Measurements from ENCODE around the gene SPNS2.
A peak's percentile ranks its signal among the peaks of the same experiment; 100 is the strongest.

Gene SPNS2

GRCh38 chr17:4534515-4534914 is 35.8 kb downstream of the SPNS2 start:
- Histone ChIP-seq H3K27ac (ENCODE audit: low read depth, low read length) (no peak overlapping the region), H3K27me3 (ENCODE audit: insufficient read depth, low read length) (no peaks in the 10 kb centered on the region), H3K36me3 (ENCODE audit: insufficient read depth, low read length) (no peaks in the 10 kb centered on the region), H3K4me1 (ENCODE audit: control insufficient read depth, insufficient read depth, low read length, unreplicated experiment) (peaks cover 12% of the 10 kb centered on the region), H3K4me3 (ENCODE audit: low read depth, low read length) (no peak overlapping the region), H3K79me2 (ENCODE audit: control insufficient read depth, insufficient read depth, low read length, unreplicated experiment) (no peaks in the 10 kb centered on the region), H2AFZ (ENCODE audit: low read length, unreplicated experiment) (no peak overlapping the region)

- Histone ChIP-seq H3K36me3 (ENCODE audit: insufficient read depth, low read length) (no peaks in the 10 kb centered on the region), H3K27me3 (ENCODE audit: insufficient read depth, low read length) (no peaks in the 10 kb centered on the region), H3K4me1 (ENCODE audit: control insufficient read depth, insufficient read depth, low read length, unreplicated experiment) (peaks cover 12% of the 10 kb centered on the region), H2AFZ (ENCODE audit: low read length, unreplicated experiment) (no peak overlapping the region), H3K27ac (ENCODE audit: low read depth, low read length) (no peak overlapping the region), H3K4me3 (ENCODE audit: low read depth, low read length) (no peak overlapping the region), H3K79me2 (ENCODE audit: control insufficient read depth, insufficient read depth, low read length, unreplicated experiment) (no peaks in the 10 kb centered on the region)
Measured at GRCh38 chr17:4534928-4535666, 36.4 kb downstream of the SPNS2 start.

- Histone ChIP-seq H3K4me1 (ENCODE audit: control insufficient read depth, insufficient read depth, low read length, unreplicated experiment) (peaks cover 12% of the 10 kb centered on the region), H3K4me3 (ENCODE audit: low read depth, low read length) (no peak overlapping the region), H3K36me3 (ENCODE audit: insufficient read depth, low read length) (no peaks in the 10 kb centered on the region), H3K79me2 (ENCODE audit: control insufficient read depth, insufficient read depth, low read length, unreplicated experiment) (no peaks in the 10 kb centered on the region), H2AFZ (ENCODE audit: low read length, unreplicated experiment) (no peak overlapping the region), H3K27me3 (ENCODE audit: insufficient read depth, low read length) (no peaks in the 10 kb centered on the region), H3K27ac (ENCODE audit: low read depth, low read length) (no peak overlapping the region)
Measured at GRCh38 chr17:4535667-4536258, 37.1 kb downstream of the SPNS2 start.

GRCh38 chr17:4536259-4536741 is 37.6 kb downstream of the SPNS2 start:
- Histone ChIP-seq H3K36me3 (ENCODE audit: insufficient read depth, low read length) (no peaks in the 10 kb centered on the region), H3K4me1 (ENCODE audit: control insufficient read depth, insufficient read depth, low read length, unreplicated experiment) (peaks cover 12% of the 10 kb centered on the region), H3K27ac (ENCODE audit: low read depth, low read length) (peak overlapping the region; percentile 46; the same call in 1 of the 2 replicates), H2AFZ (ENCODE audit: low read length, unreplicated experiment) (no peak overlapping the region), H3K4me3 (ENCODE audit: low read depth, low read length) (no peak overlapping the region), H3K27me3 (ENCODE audit: insufficient read depth, low read length) (no peaks in the 10 kb centered on the region), H3K79me2 (ENCODE audit: control insufficient read depth, insufficient read depth, low read length, unreplicated experiment) (no peaks in the 10 kb centered on the region)

- Histone ChIP-seq H3K4me1 (ENCODE audit: control insufficient read depth, insufficient read depth, low read length, unreplicated experiment) (peaks cover 12% of the 10 kb centered on the region), H3K27ac (ENCODE audit: low read depth, low read length) (peak overlapping the region; percentile 46; the same call in 1 of the 2 replicates), H3K36me3 (ENCODE audit: insufficient read depth, low read length) (no peaks in the 10 kb centered on the region)
Measured at GRCh38 chr17:4536742-4537411, 38.2 kb downstream of the SPNS2 start.

GRCh38 chr17:4537451-4538235 is 39.0 kb downstream of the SPNS2 start:
- H3K36me3 ChIP-seq (ENCODE audit: insufficient read depth, low read length), result no peaks in the 10 kb centered on the region
- no peaks in the 10 kb centered on the region for H3K27me3 ChIP-seq (ENCODE audit: insufficient read depth, low read length)
- peak overlapping the region; percentile 46; the same call in 1 of the 2 replicates for H3K27ac ChIP-seq (ENCODE audit: low read depth, low read length)
- no peak overlapping the region for H2AFZ ChIP-seq (ENCODE audit: low read length, unreplicated experiment)
- H3K4me1 ChIP-seq (ENCODE audit: control insufficient read depth, insufficient read depth, low read length, unreplicated experiment), result peaks cover 12% of the 10 kb centered on the region
- no peaks in the 10 kb centered on the region for H3K79me2 ChIP-seq (ENCODE audit: control insufficient read depth, insufficient read depth, low read length, unreplicated experiment)
- no peak overlapping the region for H3K4me3 ChIP-seq (ENCODE audit: low read depth, low read length)

More at GRCh38 chr17:4536742-4537411, 38.2 kb downstream of the SPNS2 start:
- Histone ChIP-seq H3K4me3 (ENCODE audit: low read depth, low read length) (no peak overlapping the region), H3K79me2 (ENCODE audit: control insufficient read depth, insufficient read depth, low read length, unreplicated experiment) (no peaks in the 10 kb centered on the region), H2AFZ (ENCODE audit: low read length, unreplicated experiment) (no peak overlapping the region), H3K27me3 (ENCODE audit: insufficient read depth, low read length) (no peaks in the 10 kb centered on the region)

GRCh38 chr17:4538236-4539002 is 39.7 kb downstream of the SPNS2 start:
- no peak overlapping the region for H3K27ac ChIP-seq (ENCODE audit: low read depth, low read length)
- no peaks in the 10 kb centered on the region for H3K79me2 ChIP-seq (ENCODE audit: control insufficient read depth, insufficient read depth, low read length, unreplicated experiment)
- H2AFZ ChIP-seq (ENCODE audit: low read length, unreplicated experiment), result no peak overlapping the region
- H3K4me3 ChIP-seq (ENCODE audit: low read depth, low read length), result no peak overlapping the region
- H3K36me3 ChIP-seq (ENCODE audit: insufficient read depth, low read length), result no peaks in the 10 kb centered on the region
- no peaks in the 10 kb centered on the region for H3K27me3 ChIP-seq (ENCODE audit: insufficient read depth, low read length)
- H3K4me1 ChIP-seq (ENCODE audit: control insufficient read depth, insufficient read depth, low read length, unreplicated experiment), result peaks cover 12% of the 10 kb centered on the region

- no peaks in the 10 kb centered on the region for H3K36me3 ChIP-seq (ENCODE audit: insufficient read depth, low read length)
Measured at GRCh38 chr17:4539025-4539424, 40.3 kb downstream of the SPNS2 start.

GRCh38 chr17:4539576-4540223 is 41.0 kb downstream of the SPNS2 start:
- H3K79me2 ChIP-seq (ENCODE audit: control insufficient read depth, insufficient read depth, low read length, unreplicated experiment), result no peaks in the 10 kb centered on the region
- no peaks in the 10 kb centered on the region for H3K36me3 ChIP-seq (ENCODE audit: insufficient read depth, low read length)
- no peak overlapping the region for H3K27ac ChIP-seq (ENCODE audit: low read depth, low read length)
- no peak overlapping the region for H3K4me3 ChIP-seq (ENCODE audit: low read depth, low read length)
- H2AFZ ChIP-seq (ENCODE audit: low read length, unreplicated experiment), result no peak overlapping the region
- H3K4me1 ChIP-seq (ENCODE audit: control insufficient read depth, insufficient read depth, low read length, unreplicated experiment), result peaks cover 12% of the 10 kb centered on the region
- no peaks in the 10 kb centered on the region for H3K27me3 ChIP-seq (ENCODE audit: insufficient read depth, low read length)

More at GRCh38 chr17:4539025-4539424, 40.3 kb downstream of the SPNS2 start:
- Histone ChIP-seq H3K27me3 (ENCODE audit: insufficient read depth, low read length) (no peaks in the 10 kb centered on the region), H2AFZ (ENCODE audit: low read length, unreplicated experiment) (no peak overlapping the region), H3K4me3 (ENCODE audit: low read depth, low read length) (no peak overlapping the region), H3K4me1 (ENCODE audit: control insufficient read depth, insufficient read depth, low read length, unreplicated experiment) (peaks cover 12% of the 10 kb centered on the region), H3K27ac (ENCODE audit: low read depth, low read length) (no peak overlapping the region), H3K79me2 (ENCODE audit: control insufficient read depth, insufficient read depth, low read length, unreplicated experiment) (no peaks in the 10 kb centered on the region)
